Measurements from ENCODE around the gene DGKB. TPM values are rescaled to one million over a fixed set of nuclear protein-coding genes. Genes with fewer than 3 reads are reported as not detected.

The DGKB gene
- total and polyA plus RNA-seq, 12 donors, result 0.07 to 5.8 (median 1.5) TPM; not detected in 3

- Histone ChIP-seq H3K27ac (no peak overlapping the region), H3K9me3 (replicated peaks in 1 of 3) (no peaks in the 10 kb centered on the region), H3K4me3 (no peak overlapping the region), H3K36me3 (replicated peaks in 1 of 2) (no peaks in the 10 kb centered on the region), H3K27me3 (no peaks in the 10 kb centered on the region), H3K4me1 (replicated peaks in 1 of 2) (no peaks in the 10 kb centered on the region)
- intact Hi-C loops (cut with DNase I), result no loop called here
- TF ChIP-seq POLR2A (IDR thresholded peaks at IDR 0.05), result no peak
- WGBS, 4 donors, result 69 to 72% (median 72%) methylated on average over 7 of the region's 7 CpGs
- no peak for DNase-seq
Measured at GRCh38 chr7:14233076-14233867, 669.3 kb downstream of the DGKB start.

- H3K36me3 ChIP-seq (replicated peaks in 1 of 2), result no peaks in the 10 kb centered on the region
- intact Hi-C loops (cut with DNase I), result no loop called here
- no peak for DNase-seq
- H3K27ac ChIP-seq, result no peak overlapping the region
- H3K27me3 ChIP-seq, result no peaks in the 10 kb centered on the region
- H3K9me3 ChIP-seq (replicated peaks in 1 of 3), result no peaks in the 10 kb centered on the region
- no peaks in the 10 kb centered on the region for H3K4me1 ChIP-seq (replicated peaks in 1 of 2)
- no peak overlapping the region for H3K4me3 ChIP-seq
- TF ChIP-seq CTCF (IDR thresholded peaks at IDR 0.05) (no peak), POLR2A (IDR thresholded peaks at IDR 0.05) (no peak)
Measured at GRCh38 chr7:14229047-14229446, 673.5 kb downstream of the DGKB start.

- H3K36me3 ChIP-seq (replicated peaks in 1 of 2), result no peaks in the 10 kb centered on the region
- H3K4me1 ChIP-seq (replicated peaks in 1 of 2), result no peaks in the 10 kb centered on the region
- no peak overlapping the region for H3K27ac ChIP-seq
- no peak for TF ChIP-seq POLR2A (IDR thresholded peaks at IDR 0.05)
- TF ChIP-seq CTCF (IDR thresholded peaks at IDR 0.05), result no peak
- intact Hi-C loops (cut with DNase I), result no loop called here
- no peak for DNase-seq
- no peaks in the 10 kb centered on the region for H3K27me3 ChIP-seq
- no peaks in the 10 kb centered on the region for H3K9me3 ChIP-seq (replicated peaks in 1 of 3)
- no peak overlapping the region for H3K4me3 ChIP-seq
- WGBS, 4 donors, result 79 to 97% (median 88%) methylated on average over 4 of the region's 4 CpGs
Measured at GRCh38 chr7:14228341-14228740, 674.2 kb downstream of the DGKB start.

- Histone ChIP-seq H3K27me3 (no peaks in the 10 kb centered on the region), H3K9me3 (replicated peaks in 1 of 3) (no peaks in the 10 kb centered on the region), H3K27ac (no peak overlapping the region), H3K36me3 (replicated peaks in 1 of 2) (no peaks in the 10 kb centered on the region), H3K4me3 (no peak overlapping the region), H3K4me1 (replicated peaks in 1 of 2) (no peaks in the 10 kb centered on the region)
- WGBS, 4 donors, result 83 to 93% (median 85%) methylated on average over 2 of the region's 2 CpGs
- no peak for TF ChIP-seq CTCF (IDR thresholded peaks at IDR 0.05)
- no peak for TF ChIP-seq POLR2A (IDR thresholded peaks at IDR 0.05)
- DNase-seq, result no peak
- intact Hi-C loops (cut with DNase I), result no loop called here
Measured at GRCh38 chr7:14226126-14226525, 676.4 kb downstream of the DGKB start.

- TF ChIP-seq POLR2A (IDR thresholded peaks at IDR 0.05) (no peak), CTCF (IDR thresholded peaks at IDR 0.05) (no peak)
- no peak overlapping the region for H3K4me3 ChIP-seq
- no peaks in the 10 kb centered on the region for H3K4me1 ChIP-seq (replicated peaks in 1 of 2)
- no peaks in the 10 kb centered on the region for H3K27me3 ChIP-seq
- no peak overlapping the region for H3K27ac ChIP-seq
- no peaks in the 10 kb centered on the region for H3K36me3 ChIP-seq (replicated peaks in 1 of 2)
- no peaks in the 10 kb centered on the region for H3K9me3 ChIP-seq (replicated peaks in 1 of 3)
- DNase-seq, result no peak
- intact Hi-C loops (cut with DNase I), result no loop called here
Measured at GRCh38 chr7:14219125-14219524, 683.4 kb downstream of the DGKB start.

Data from adrenal gland (tissue), 12 donors.